OCI-LY1 (cell line): ENCODE data around the gene ATP6V1G2.

ENCODE experiments used
- CTCF ChIP-seq: fragments of 200-600 bp; sonication (generic), shearing (Covaris generic); IDR thresholded peaks from 2 replicates; pipeline ENCODE4 v1.5.1; 2017; ENCODE audit warnings: mild to moderate bottlenecking, antibody characterized with exemption, low read length, moderate library complexity, mixed read lengths
- EZH2 ChIP-seq: fragments of 200-600 bp; sonication (generic), shearing (Covaris generic); IDR thresholded peaks from 2 replicates; pipeline ENCODE4 v1.8.0; 2017; ENCODE audit warnings: borderline replicate concordance, mixed run types, mild to moderate bottlenecking, antibody characterized with exemption, low read length, moderate library complexity, mixed read lengths

GRCh38 chr6:31576897-31577578 lies 30.6 kb upstream of the ATP6V1G2 start:
- TF ChIP-seq CTCF, result no peak
- TF ChIP-seq EZH2, result no peak
